Regular cardiac myocyte (primary cell): Measurements from ENCODE around the gene SLC35G6. TPM values are rescaled to one million over a fixed set of nuclear protein-coding genes. Genes with fewer than 3 reads are reported as not detected.

Source experiments
- total RNA-seq: library from RNA; depleted of rRNA; stranded (reverse); fragments of >200 nt; gene quantifications from 2 replicates; pipeline ENCODE4 v1.2.3, GENCODE V29; 2014

SLC35G6 gene
- total RNA-seq, result not detected in 2 replicates

GRCh38 chr17:7481275-7481674 lies at the start of gene SLC35G6:
SLC35G6 (plus strand) TSS chr17:7481446; CDS start chr17:7481517, 71 bp downstream.

GRCh38 chr17:7439462-7440112 lies 41.7 kb upstream of the SLC35G6 start, which contains the start of gene FGF11:
FGF11 (plus strand) TSS chr17:7439512; CDS start chr17:7439621, 109 bp downstream.

GRCh38 chr17:7444682-7445618 lies 36.3 kb upstream of the SLC35G6 start, which contains the start of gene CHRNB1:
CHRNB1 (plus strand) TSS chr17:7445061; CDS start chr17:7445128, 67 bp downstream.

GRCh38 chr17:7479213-7480088 lies 1.8 kb upstream of the SLC35G6 start, which contains the start of gene ZBTB4:
ZBTB4 (minus strand) TSS chr17:7479631; CDS start chr17:7466801, 12,830 bp downstream.

GRCh38 chr17:7484067-7484918 lies 3.0 kb downstream of the SLC35G6 start, which contains the start of gene POLR2A:
POLR2A (plus strand) TSS chr17:7484366.

Other genes starting within 250 kb of the SLC35G6 start
- 49.8 and 59.5 TPM in 2 replicates for gene DVL2, start 246.9 kb upstream of the SLC35G6 start, total RNA-seq
- gene PHF23, start 242.0 kb upstream of the SLC35G6 start, total RNA-seq, result 40.0 and 40.8 TPM in 2 replicates
- gene GABARAP, start 239.0 kb upstream of the SLC35G6 start, total RNA-seq, result 118 and 275 TPM in 2 replicates
- 14.4 and 19.9 TPM in 2 replicates for gene CTDNEP1, start 229.7 kb upstream of the SLC35G6 start, total RNA-seq
- gene ELP5, start 229.2 kb upstream of the SLC35G6 start, total RNA-seq, result 22.0 and 57.3 TPM in 2 replicates
- gene CLDN7, start 219.0 kb upstream of the SLC35G6 start, total RNA-seq, result 0.19 and 1.7 TPM in 2 replicates
- gene SLC2A4, start 199.7 kb upstream of the SLC35G6 start, total RNA-seq, result under 0.01 and 0.28 TPM in 2 replicates
- gene YBX2, start 186.8 kb upstream of the SLC35G6 start, total RNA-seq, result 0.56 TPM in 1 of 2 replicates, not detected in the other
- gene EIF5A, start 173.8 kb upstream of the SLC35G6 start, total RNA-seq, result 474 and 1,218 TPM in 2 replicates
- gene GPS2, start 166.1 kb upstream of the SLC35G6 start, total RNA-seq, result 26.8 and 41.8 TPM in 2 replicates
- gene NEURL4, start 152.1 kb upstream of the SLC35G6 start, total RNA-seq, result 12.7 and 23.8 TPM in 2 replicates
- gene ACAP1, start 144.9 kb upstream of the SLC35G6 start, total RNA-seq, result 0.56 and 0.58 TPM in 2 replicates
- 10.4 and 13.5 TPM in 2 replicates for gene KCTD11, start 129.3 kb upstream of the SLC35G6 start, total RNA-seq
- gene TMEM95, start 126.3 kb upstream of the SLC35G6 start, total RNA-seq, result not detected in 2 replicates
- under 0.01 and 0.28 TPM in 2 replicates for gene TNK1, start 100.4 kb upstream of the SLC35G6 start, total RNA-seq
- 14.4 and 15.5 TPM in 2 replicates for gene PLSCR3, start 86.9 kb upstream of the SLC35G6 start, total RNA-seq
- 88.0 and 144 TPM in 2 replicates for gene TMEM256, start 77.3 kb upstream of the SLC35G6 start, total RNA-seq
- gene NLGN2, start 73.6 kb upstream of the SLC35G6 start, total RNA-seq, result 2.3 and 4.2 TPM in 2 replicates
- not detected in 2 replicates for gene SPEM1, start 61.1 kb upstream of the SLC35G6 start, total RNA-seq
- gene SPEM2, start 55.8 kb upstream of the SLC35G6 start, total RNA-seq, result not detected in 2 replicates
- gene SPEM3, start 52.6 kb upstream of the SLC35G6 start, total RNA-seq, result not detected in 2 replicates
- 1.5 and 2.3 TPM in 2 replicates for gene TMEM102, start 46.0 kb upstream of the SLC35G6 start, total RNA-seq
- 2.5 and 14.7 TPM in 2 replicates for gene FGF11, start 41.9 kb upstream of the SLC35G6 start, total RNA-seq
- gene CHRNB1, start 36.4 kb upstream of the SLC35G6 start, total RNA-seq, result 2.3 and 3.9 TPM in 2 replicates
- gene ZBTB4, start 1.8 kb upstream of the SLC35G6 start, total RNA-seq, result 14.8 and 21.4 TPM in 2 replicates
- gene POLR2A, start 2.9 kb downstream of the SLC35G6 start, total RNA-seq, result 49.6 and 88.0 TPM in 2 replicates
- gene TNFSF12, start 67.6 kb downstream of the SLC35G6 start, total RNA-seq, result 3.6 and 14.1 TPM in 2 replicates
- 0.38 and 1.1 TPM in 2 replicates for gene TNFSF13, start 77.3 kb downstream of the SLC35G6 start, total RNA-seq
- 71.0 and 99.3 TPM in 2 replicates for gene SENP3, start 80.5 kb downstream of the SLC35G6 start, total RNA-seq
- 7.5 and 15.2 TPM in 2 replicates for gene CD68, start 98.2 kb downstream of the SLC35G6 start, total RNA-seq
- gene MPDU1, start 102.4 kb downstream of the SLC35G6 start, total RNA-seq, result 54.4 and 115 TPM in 2 replicates
- gene SOX15, start 108.6 kb downstream of the SLC35G6 start, total RNA-seq, result 0.28 and 0.38 TPM in 2 replicates
- 50.2 and 58.1 TPM in 2 replicates for gene FXR2, start 133.5 kb downstream of the SLC35G6 start, total RNA-seq
- gene SAT2, start 146.4 kb downstream of the SLC35G6 start, total RNA-seq, result 25.5 and 30.2 TPM in 2 replicates
- gene SHBG, start 148.7 kb downstream of the SLC35G6 start, total RNA-seq, result 0.19 and 0.28 TPM in 2 replicates
- gene ATP1B2, start 169.5 kb downstream of the SLC35G6 start, total RNA-seq, result not detected in 2 replicates
- gene TP53, start 206.0 kb downstream of the SLC35G6 start, total RNA-seq, result 16.3 and 28.4 TPM in 2 replicates
- 3.1 and 7.9 TPM in 2 replicates for gene WRAP53, start 207.0 kb downstream of the SLC35G6 start, total RNA-seq
- under 0.01 and 0.19 TPM in 2 replicates for gene EFNB3, start 223.8 kb downstream of the SLC35G6 start, total RNA-seq
- 0.19 and 0.56 TPM in 2 replicates for gene DNAH2, start 236.3 kb downstream of the SLC35G6 start, total RNA-seq